Ectodermal cell (in vitro differentiated cells): ENCODE measurements around the gene C17orf75.
A peak's percentile ranks its signal among the peaks of the same experiment; 100 is the strongest.
"Not testable (repeated sequence)": the region's sequence is repeated elsewhere in the genome, so short reads cannot be mapped to it uniquely, and the experiment has no call there.

Experiments used
- H3K27ac ChIP-seq: 2 replicates; pipeline ENCODE4 v1.7.0; 2013; ENCODE audit warnings: mild to moderate bottlenecking, low read depth, low read length; ENCODE audit not compliant: insufficient read depth, poor library complexity, severe bottlenecking
- H3K27me3 ChIP-seq: 2 replicates; pipeline ENCODE4 v1.7.0; 2013; ENCODE audit warnings: mild to moderate bottlenecking, low read length; ENCODE audit not compliant: insufficient read depth, control insufficient read depth, poor library complexity, severe bottlenecking
- H3K36me3 ChIP-seq: one replicate; pipeline ENCODE4 v1.7.0; 2013; ENCODE audit warnings: low read length; ENCODE audit not compliant: control insufficient read depth, insufficient read depth
- H3K4me1 ChIP-seq: one replicate; pipeline ENCODE4 v1.7.0; 2013; ENCODE audit warnings: low read length; ENCODE audit not compliant: control insufficient read depth, insufficient read depth
- H3K4me3 ChIP-seq: 2 replicates; pipeline ENCODE4 v1.7.0; 2013; ENCODE audit warnings: low read depth, low read length, control low read depth; ENCODE audit not compliant: insufficient read depth
- H3K9me3 ChIP-seq: 2 replicates; pipeline ENCODE4 v1.7.0; 2013; ENCODE audit warnings: mild to moderate bottlenecking, low read length, moderate library complexity; ENCODE audit not compliant: control insufficient read depth
- WGBS, 2 experiments: methylation state at CpG; one replicate each; pipeline ENCODE4 v1.1.7; 2013; ENCODE audit warnings: missing lambda C conversion rate in 2 of 2; 5-methylcytosine and 5-hydroxymethylcytosine counted together

C17orf75 gene

DNA sequence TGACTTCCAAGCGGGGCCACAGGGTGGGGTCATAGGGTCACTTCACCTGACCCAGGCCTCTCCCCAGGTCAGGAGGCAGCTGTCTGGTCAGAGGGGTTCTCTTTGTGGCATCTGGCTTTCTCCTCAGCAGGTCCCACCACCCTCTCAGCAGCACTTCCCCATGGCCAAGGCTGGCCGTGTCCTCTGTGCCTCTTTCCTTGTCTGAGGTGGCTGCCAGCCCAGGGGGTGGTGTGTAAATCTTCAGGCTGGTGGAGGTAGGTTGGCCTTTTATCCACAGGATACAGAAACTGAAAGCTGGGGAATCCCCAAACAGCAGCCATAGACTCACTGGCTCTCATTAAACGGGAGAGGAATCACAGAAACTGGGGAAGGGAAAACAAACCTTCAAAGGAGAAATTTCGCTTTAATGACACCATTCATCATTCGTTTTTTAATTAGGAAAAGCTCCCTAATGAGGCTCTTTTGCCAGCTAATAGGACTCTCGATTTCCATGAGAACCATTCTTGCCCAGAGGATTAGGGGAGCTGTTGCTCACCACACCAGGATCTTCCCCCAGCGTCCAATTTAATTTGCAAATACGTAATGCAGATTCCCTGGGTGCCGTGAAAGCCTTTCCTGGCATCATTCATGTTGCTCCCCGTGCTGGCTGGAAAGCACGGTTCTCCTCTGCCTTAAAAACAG lies 18.0 kb downstream of the C17orf75 start:
- 29 to 32% methylated on average over 11 of the region's 11 CpGs for WGBS, 2 experiments
- Histone ChIP-seq H3K27ac (peak overlapping the region; percentile 42), H3K4me1 (peaks cover 9% of the 10 kb centered on the region), H3K4me3 (no peak overlapping the region), H3K27me3 (no peaks in the 10 kb centered on the region), H3K9me3 (no peaks in the 10 kb centered on the region), H3K36me3 (no peaks in the 10 kb centered on the region)

DNA sequence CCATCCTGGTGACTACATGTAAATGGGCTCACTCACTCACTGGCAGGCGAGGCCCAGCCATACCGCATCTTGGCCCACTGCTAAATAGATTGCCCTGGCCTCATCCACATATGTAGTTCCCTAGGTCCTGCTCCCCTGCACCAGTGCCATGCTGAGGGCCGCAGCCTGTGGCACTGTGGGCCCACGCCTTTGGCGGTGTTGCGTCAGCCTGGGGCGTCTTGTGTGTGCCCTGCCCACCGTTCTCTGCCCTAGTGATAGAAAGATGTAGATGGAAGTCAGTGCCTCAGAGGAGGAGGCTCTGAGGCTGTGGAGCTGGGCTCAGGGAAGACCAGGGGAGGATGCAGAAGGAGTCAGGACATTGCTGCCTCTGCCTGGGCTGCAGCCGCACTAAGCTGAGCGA lies 18.9 kb downstream of the C17orf75 start:
- Histone ChIP-seq H3K27ac (no peak overlapping the region), H3K9me3 (no peaks in the 10 kb centered on the region)
- 95 to 96% methylated on average over 10 of the region's 10 CpGs for WGBS, 2 experiments

DNA sequence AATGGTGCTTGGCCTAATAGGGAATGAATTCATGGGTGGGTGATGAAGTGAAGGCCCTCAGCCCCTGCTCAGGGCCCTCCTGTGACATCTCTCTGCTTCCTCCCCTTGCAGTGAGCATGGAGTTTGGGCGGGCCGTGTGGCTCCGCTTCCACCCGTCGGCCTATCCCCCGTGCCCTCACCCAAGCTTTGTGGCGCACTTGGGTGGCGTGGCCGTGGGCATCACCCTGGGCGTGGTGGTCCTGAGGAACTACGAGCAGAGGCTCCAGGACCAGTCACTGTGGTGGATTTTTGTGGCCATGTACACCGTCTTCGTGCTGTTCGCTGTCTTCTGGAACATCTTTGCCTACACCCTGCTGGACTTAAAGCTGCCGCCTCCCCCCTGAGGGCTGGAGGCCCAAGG lies 21.1 kb downstream of the C17orf75 start:
- Histone ChIP-seq H3K36me3 (no peaks in the 10 kb centered on the region), H3K27ac (no peak overlapping the region), H3K9me3 (no peaks in the 10 kb centered on the region), H3K4me3 (no peak overlapping the region), H3K4me1 (peaks cover 9% of the 10 kb centered on the region), H3K27me3 (no peaks in the 10 kb centered on the region)
- 93 to 94% methylated on average over 15 of the region's 15 CpGs for WGBS, 2 experiments

More for the DNA sequence above, 18.9 kb downstream of the C17orf75 start:
- Histone ChIP-seq H3K4me3 (no peak overlapping the region), H3K27me3 (no peaks in the 10 kb centered on the region), H3K4me1 (peaks cover 9% of the 10 kb centered on the region), H3K36me3 (no peaks in the 10 kb centered on the region)

DNA sequence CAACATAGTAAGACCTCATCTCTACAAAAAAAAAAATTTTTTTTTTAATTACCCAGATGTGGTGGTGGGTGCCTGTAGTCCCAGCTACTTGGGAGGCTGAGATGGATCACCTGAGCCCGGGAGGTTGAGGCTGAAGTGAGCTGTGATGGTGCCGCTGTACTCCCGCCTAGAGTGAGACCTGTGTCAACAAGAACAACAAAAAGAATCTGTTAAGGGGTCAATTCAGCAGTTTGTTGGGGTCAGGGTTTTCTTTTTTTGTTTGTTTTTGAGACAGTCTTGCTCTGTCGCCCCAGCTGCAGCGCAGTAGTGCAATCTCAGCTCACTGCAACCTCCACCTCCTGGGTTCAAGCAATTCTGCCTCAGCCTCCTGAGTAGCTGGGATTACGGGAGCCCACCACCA lies 21.9 kb downstream of the C17orf75 start:
- not testable (repeated sequence) for H3K36me3 ChIP-seq, H3K27me3 ChIP-seq, H3K27ac ChIP-seq, H3K9me3 ChIP-seq, H3K4me3 ChIP-seq
- whole genome bisulfite sequencing, 2 experiments: 98 to 99% methylated on average over 5 to 6 of the region's 6 CpGs
- H3K4me1 ChIP-seq: peaks cover 11% of the 10 kb centered on the region

GRCh38 chr17:32319548-32319905 lies 22.4 kb downstream of the C17orf75 start:
- Histone ChIP-seq H3K9me3 (no peaks in the 10 kb centered on the region), H3K36me3 (no peaks in the 10 kb centered on the region), H3K4me3 (no peak overlapping the region), H3K27me3 (no peaks in the 10 kb centered on the region), H3K4me1 (peaks cover 13% of the 10 kb centered on the region), H3K27ac (no peak overlapping the region)
- 24 to 26% methylated on average over 5 of the region's 5 CpGs for WGBS, 2 experiments

- no peaks in the 10 kb centered on the region for H3K36me3 ChIP-seq
- 92 to 97% methylated on average over 6 of the region's 8 CpGs for WGBS, 2 experiments
- H3K27me3 ChIP-seq: no peaks in the 10 kb centered on the region
- no peak overlapping the region for H3K4me3 ChIP-seq
- no peak overlapping the region for H3K27ac ChIP-seq
- no peaks in the 10 kb centered on the region for H3K9me3 ChIP-seq
- peaks cover 4% of the 10 kb centered on the region for H3K4me1 ChIP-seq
These were observed 23.9 kb downstream of the C17orf75 start for GRCh38 chr17:32318071-32318470.

- H3K27ac ChIP-seq: no peak overlapping the region
- WGBS, 2 experiments: 93% methylated on average over 4 of the region's 4 CpGs
- H3K27me3 ChIP-seq: no peaks in the 10 kb centered on the region
- no peaks in the 10 kb centered on the region for H3K36me3 ChIP-seq
- no peak overlapping the region for H3K4me3 ChIP-seq
- peaks cover 4% of the 10 kb centered on the region for H3K4me1 ChIP-seq
- no peaks in the 10 kb centered on the region for H3K9me3 ChIP-seq
These were observed 24.6 kb downstream of the C17orf75 start for GRCh38 chr17:32317353-32317752.

DNA sequence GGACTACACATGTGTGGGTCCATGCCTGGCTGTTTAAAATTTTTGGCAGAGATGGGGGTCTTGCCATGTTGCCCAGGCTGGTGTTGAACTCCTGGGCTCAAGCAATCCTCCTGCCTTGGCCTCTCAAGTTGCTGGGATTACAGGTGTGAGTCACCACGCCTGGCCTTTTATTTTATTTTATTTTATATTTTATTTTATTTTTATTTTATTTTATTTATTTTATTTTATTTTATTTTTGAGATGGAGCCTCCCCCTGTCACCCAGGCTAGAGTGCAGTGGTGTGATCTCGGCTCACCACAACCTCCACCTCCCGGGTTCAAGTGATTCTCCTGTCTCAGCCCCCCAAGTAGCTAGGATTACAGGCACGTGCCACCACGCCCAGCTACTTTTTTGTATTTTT lies 25.3 kb downstream of the C17orf75 start:
- not testable (repeated sequence) for H3K4me1 ChIP-seq, H3K9me3 ChIP-seq, H3K27me3 ChIP-seq, H3K36me3 ChIP-seq, H3K4me3 ChIP-seq, H3K27ac ChIP-seq
- WGBS, 2 experiments: 89 to 97% methylated on average over 4 of the region's 5 CpGs

DNA sequence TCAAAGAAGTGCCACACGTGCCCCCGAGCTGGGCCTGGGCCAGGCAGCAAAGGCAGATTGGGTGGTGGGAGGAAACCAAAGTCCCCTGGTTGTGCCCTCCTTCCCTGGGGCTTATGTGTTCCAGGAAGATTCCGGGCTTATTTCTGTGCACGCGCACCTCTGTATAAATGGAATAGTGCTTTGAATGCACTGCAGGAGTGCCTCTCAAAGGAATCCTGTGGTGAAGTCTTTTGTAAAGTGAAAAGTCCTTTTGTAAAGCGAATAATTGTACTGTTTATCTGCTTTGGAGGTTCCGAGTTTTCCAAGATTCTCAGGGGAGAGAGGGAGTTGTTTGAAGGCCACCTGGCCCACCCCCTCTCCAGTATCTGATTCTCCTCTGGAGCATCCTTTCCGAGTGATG lies 26.8 kb downstream of the C17orf75 start:
- H3K36me3 ChIP-seq: no peaks in the 10 kb centered on the region
- no peaks in the 10 kb centered on the region for H3K9me3 ChIP-seq
- no peak overlapping the region for H3K27ac ChIP-seq
- H3K27me3 ChIP-seq: no peaks in the 10 kb centered on the region
- H3K4me3 ChIP-seq: no peak overlapping the region
- peaks cover 8% of the 10 kb centered on the region for H3K4me1 ChIP-seq
- 73% methylated on average over 8 of the region's 8 CpGs for WGBS, 2 experiments

- WGBS, 2 experiments: 93 to 95% methylated on average over 9 of the region's 9 CpGs
- no peak overlapping the region for H3K4me3 ChIP-seq
These were observed 27.3 kb downstream of the C17orf75 start for GRCh38 chr17:32314636-32315035.

More at GRCh38 chr17:32314636-32315035, 27.3 kb downstream of the C17orf75 start:
- no peaks in the 10 kb centered on the region for H3K36me3 ChIP-seq
- no peaks in the 10 kb centered on the region for H3K27me3 ChIP-seq
- no peaks in the 10 kb centered on the region for H3K9me3 ChIP-seq
- H3K27ac ChIP-seq: no peak overlapping the region
- peaks cover 8% of the 10 kb centered on the region for H3K4me1 ChIP-seq
